HepG2 (cell line): ENCODE measurements around the gene SYT10. TPM values are rescaled to one million over a fixed set of nuclear protein-coding genes. Genes with fewer than 3 reads are reported as not detected.

Source experiments
- ATAC-seq: fragments of 200-7000 bp; cut with Tn5 transposase; 3 replicates; pipeline ENCODE4 v1.9.1; 2020; ENCODE audit warnings: mild to moderate bottlenecking, moderate library complexity
- BruUV-seq: library from RNA; stranded (reverse); fragments of 400-500 nt; replicated peaks from 2 replicates; lab custom pipeline; 2021; lab: Mats Ljungman, UMichigan
- CTCF ChIA-PET: fragments of 300-600 bp; formaldehyde crosslinking; extraction: SDS; loops from one replicate; lab custom pipeline; 2021; ENCODE audit warnings: low total read pairs, inconsistent platforms, low intra/inter-chr PET ratio; lab: Yijun Ruan, JAX
- POLR2A ChIA-PET: fragments of 350-600 bp; sonication (Branson Sonifier 250); formaldehyde crosslinking; loops from one replicate; lab custom pipeline; 2020; ENCODE audit warnings: antibody characterized with exemption, inconsistent platforms; lab: Yijun Ruan, JAX
- DNase-seq: peaks from one replicate; pipeline ENCODE4 v3.0.0-alpha.2; 2015; ENCODE audit warnings: low spot score
- FAIRE-seq: peaks from 3 replicates; lab custom pipeline; 2011; peaks lifted over from hg19 to GRCh38; lab: Jason Lieb, UNC
- H2AFZ ChIP-seq: one replicate; pipeline ENCODE4 v1.6.1; 2011; ENCODE audit warnings: low read length, inconsistent platforms
- H3K27ac ChIP-seq: fragments of 300-600 bp; 3 replicates; pipeline ENCODE4 v1.8.0; 2011; ENCODE audit warnings: mixed run types, mild to moderate bottlenecking, mixed read lengths, low read length, inconsistent platforms; ENCODE audit not compliant: insufficient read depth; ENCODE audit errors: extremely low read length
- H3K27me3 ChIP-seq, 2 experiments: fragments of 200-600 bp in 1 of 2; 2 replicates in 1 of 2; 3 replicates in 1 of 2; pipeline versions ENCODE4 v1.6.0 to v1.8.0; 2011; ENCODE audit warnings: low read length in 2 of 2, mild to moderate bottlenecking in 2 of 2, moderate library complexity in 2 of 2, inconsistent platforms in 1 of 2; ENCODE audit not compliant: insufficient read depth in 2 of 2, control insufficient read depth in 1 of 2
- H3K36me3 ChIP-seq, 2 experiments: fragments of 200-600 bp in 1 of 2; replicated peaks in 1 of 2; 2 replicates in 1 of 2; 3 replicates in 1 of 2; pipeline versions ENCODE4 v1.5.1 to v1.8.0; 2011; ENCODE audit warnings: low read length in 2 of 2, inconsistent platforms in 1 of 2; ENCODE audit not compliant: insufficient read depth in 2 of 2, control insufficient read depth in 1 of 2
- H3K4me1 ChIP-seq: 2 replicates; pipeline ENCODE4 v1.5.1; 2012; ENCODE audit warnings: low read length, inconsistent platforms; ENCODE audit not compliant: insufficient read depth
- H3K4me2 ChIP-seq: 2 replicates; pipeline ENCODE4 v1.6.0; 2011; ENCODE audit warnings: low read depth, low read length, inconsistent platforms
- H3K4me3 ChIP-seq, 3 experiments: fragments of 200-600 bp in 1 of 3; sonication (generic), shearing (Covaris generic) in 1 of 3; replicated peaks in 1 of 3; 2 replicates each; pipeline ENCODE4 v1.5.1; 2011 to 2016; ENCODE audit warnings: low read length in 3 of 3, inconsistent platforms in 2 of 3, low read depth in 2 of 3, mild to moderate bottlenecking in 2 of 3, control low read depth in 1 of 3, mixed read lengths in 1 of 3; ENCODE audit not compliant: insufficient read depth in 1 of 3
- H3K79me2 ChIP-seq: one replicate; pipeline ENCODE4 v1.6.1; 2011; ENCODE audit warnings: low read length, inconsistent platforms; ENCODE audit not compliant: insufficient read depth
- H3K9ac ChIP-seq: 2 replicates; pipeline ENCODE4 v1.6.0; 2011; ENCODE audit warnings: mild to moderate bottlenecking, low read depth, low read length, inconsistent platforms; ENCODE audit not compliant: insufficient read depth
- H3K9me3 ChIP-seq: 2 replicates; pipeline ENCODE4 v1.5.1; 2012; ENCODE audit warnings: mild to moderate bottlenecking, low read length
- H4K20me1 ChIP-seq: 2 replicates; pipeline ENCODE4 v1.6.0; 2011; ENCODE audit warnings: inconsistent platforms, mild to moderate bottlenecking, low read length, moderate library complexity; ENCODE audit not compliant: insufficient read depth
- CHD2 ChIP-seq: IDR thresholded peaks from 2 replicates; pipeline ENCODE4 v1.6.1; 2011; ENCODE audit warnings: low read depth, low read length, improper control_type of control experiment
- CREB1 ChIP-seq, 2 experiments: fragments of 450-650 bp in 1 of 2; IDR thresholded peaks; 2 replicates each; pipeline ENCODE4 v1.6.1; 2016 to 2017; ENCODE audit warnings: control low read depth in 1 of 2, mild to moderate bottlenecking in 1 of 2, missing compliant biosample characterization in 1 of 2, missing genetic modification characterization in 1 of 2
- GTF3A ChIP-seq: sonication (generic); formaldehyde crosslinking; conservative IDR thresholded peaks from 2 replicates; pipeline ENCODE4 v1.4.0; 2020; ENCODE audit warnings: mild to moderate bottlenecking, missing genetic modification reagents
- LCORL ChIP-seq, 2 experiments: fragments of 450-650 bp in 1 of 2; sonication (generic) in 1 of 2; formaldehyde crosslinking in 1 of 2; IDR thresholded peaks; 2 replicates each; pipeline versions ENCODE4 v1.5.0 to v1.6.1; 2017 to 2020; ENCODE audit warnings: antibody characterized with exemption in 1 of 2, missing genetic modification reagents in 1 of 2
- PCBP1 ChIP-seq: fragments of 200-400 bp; formaldehyde crosslinking; IDR thresholded peaks from 2 replicates; pipeline ENCODE4 v1.6.1; 2017; ENCODE audit warnings: mild to moderate bottlenecking, low read depth, low read length, borderline replicate concordance
- ZFAT ChIP-seq: sonication (generic); formaldehyde crosslinking; conservative IDR thresholded peaks from 2 replicates; pipeline ENCODE4 v1.8.1; 2023; ENCODE audit warnings: missing genetic modification reagents, inconsistent platforms
- ZNF432 ChIP-seq: sonication (generic); formaldehyde crosslinking; IDR thresholded peaks from 2 replicates; pipeline ENCODE4 v1.5.0; 2020; ENCODE audit warnings: missing genetic modification reagents, mild to moderate bottlenecking, borderline replicate concordance
- ZNF484 ChIP-seq: sonication (generic); formaldehyde crosslinking; IDR thresholded peaks from 2 replicates; pipeline ENCODE4 v1.5.1; 2020; ENCODE audit warnings: mild to moderate bottlenecking, low read depth, missing genetic modification reagents, borderline replicate concordance
- ZNF737 ChIP-seq: sonication (generic); formaldehyde crosslinking; IDR thresholded peaks from 2 replicates; pipeline ENCODE4 v1.5.0; 2020; ENCODE audit warnings: missing genetic modification reagents, mild to moderate bottlenecking, borderline replicate concordance
- WGBS: methylation state at CpG from one replicate; pipeline ENCODE4 v1.1.6; 2017; ENCODE audit warnings: low lambda C conversion rate; 5-methylcytosine and 5-hydroxymethylcytosine counted together
- in situ Hi-C: cut with HindIII; loops from 2 replicates; pipeline ENCODE4 v1.10.0; 2017; ENCODE audit warnings: low pct_unique_long_range_greater_than_20kb; ENCODE audit not compliant: extremely low pct_ligation_motif_present
- intact Hi-C: fragments of 100-400 bp; cut with micrococcal nuclease; formaldehyde crosslinking; loops from one replicate; pipeline ENCODE4 v1.10.0; 2022; ENCODE audit not compliant: unreplicated experiment
- polyA plus RNA-seq, 8 experiments: library from polyadenylated mRNA; depleted of rRNA in 3 of 8; stranded (reverse) in 7 of 8; unstranded in 1 of 8; fragments of >200 nt; fragmentation: Illumina TruSeq in 4 of 8; extraction: Trizol in 4 of 8; gene quantifications; 2 replicates each; pipeline versions ENCODE4 v1.2.1 to v1.2.3, GENCODE V29; 2011 to 2016; ENCODE audit warnings: low read depth in 4 of 8, missing spikeins in 1 of 8, mixed read lengths in 1 of 8; ENCODE audit not compliant: insufficient read depth in 1 of 8
- total RNA-seq, 5 experiments: library from RNA; depleted of rRNA; stranded (reverse); fragments of >200 nt; fragmentation: Illumina TruSeq; extraction: Trizol; gene quantifications; 2 replicates each; pipeline ENCODE4 v1.2.3, GENCODE V29; 2016; ENCODE audit warnings: low read depth in 1 of 5
- TF ChIP-seq, protein P1 (sequence below): sonication (generic); formaldehyde crosslinking; IDR thresholded peaks from 2 replicates; pipeline ENCODE4 v1.8.0; 2022; ENCODE audit warnings: mild to moderate bottlenecking, missing genetic modification reagents, moderate library complexity
- TF ChIP-seq, protein P2 (sequence below): sonication (generic); formaldehyde crosslinking; IDR thresholded peaks from 2 replicates; pipeline ENCODE4 v1.4.0; 2020; ENCODE audit warnings: missing genetic modification reagents
- TF ChIP-seq, protein P3 (sequence below): sonication (generic); formaldehyde crosslinking; IDR thresholded peaks from 2 replicates; pipeline ENCODE4 v1.4.0; 2020; ENCODE audit warnings: missing genetic modification reagents
- TF ChIP-seq, protein P4 (sequence below): sonication (generic); formaldehyde crosslinking; IDR thresholded peaks from 2 replicates; pipeline ENCODE4 v1.9.0; 2021; ENCODE audit warnings: mild to moderate bottlenecking, missing genetic modification reagents

Gene SYT10
- total and polyA plus RNA-seq, 2 of the 13 experiments (the other 11 are each of a cell fraction or from before 2014, with no cell fraction given) = not detected

DNA sequence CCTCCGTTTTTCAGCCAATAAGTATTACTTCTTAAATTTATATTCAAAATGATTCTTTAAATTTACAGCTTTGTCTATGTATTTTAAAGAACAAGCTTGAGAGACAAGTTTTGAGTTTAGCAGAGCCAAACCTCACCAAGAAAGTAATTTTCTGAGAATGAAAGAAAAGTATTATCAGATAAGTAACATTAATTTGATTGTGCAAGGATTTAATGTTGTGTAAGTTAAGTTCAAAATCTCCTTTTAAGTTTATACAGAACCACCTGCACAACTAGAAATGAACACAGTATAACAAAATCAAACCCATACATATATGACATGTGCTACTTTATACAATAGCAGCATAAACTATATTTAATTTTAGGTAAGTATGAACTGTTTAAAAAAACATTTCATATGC lies 63.5 kb downstream of the SYT10 start:
- H3K27ac ChIP-seq = no peak overlapping the region
- H4K20me1 ChIP-seq = no peaks in the 10 kb centered on the region
- no peak overlapping the region for H2AFZ ChIP-seq
- no peak overlapping the region for H3K9ac ChIP-seq
- BruUV-seq = no TSS peak
- DNase-seq = no peak
- intact Hi-C loops (no loop called here), in situ Hi-C loops (no loop called here)
- no peak for ATAC-seq
- no peaks in the 10 kb centered on the region for H3K27me3 ChIP-seq
- ChIA-PET POLR2A (no interaction called here), CTCF (no interaction called here)
- no peak overlapping the region for H3K4me2 ChIP-seq
- no peaks in the 10 kb centered on the region for H3K9me3 ChIP-seq
- FAIRE-seq = no peak
- no peak overlapping the region for H3K4me3 ChIP-seq
- no peaks in the 10 kb centered on the region for H3K79me2 ChIP-seq
- no peaks in the 10 kb centered on the region for H3K4me1 ChIP-seq
- WGBS = 7% methylated on average over 1 of the region's 1 CpG
- no peaks in the 10 kb centered on the region for H3K36me3 ChIP-seq
- TF ChIP-seq, protein P1, sequence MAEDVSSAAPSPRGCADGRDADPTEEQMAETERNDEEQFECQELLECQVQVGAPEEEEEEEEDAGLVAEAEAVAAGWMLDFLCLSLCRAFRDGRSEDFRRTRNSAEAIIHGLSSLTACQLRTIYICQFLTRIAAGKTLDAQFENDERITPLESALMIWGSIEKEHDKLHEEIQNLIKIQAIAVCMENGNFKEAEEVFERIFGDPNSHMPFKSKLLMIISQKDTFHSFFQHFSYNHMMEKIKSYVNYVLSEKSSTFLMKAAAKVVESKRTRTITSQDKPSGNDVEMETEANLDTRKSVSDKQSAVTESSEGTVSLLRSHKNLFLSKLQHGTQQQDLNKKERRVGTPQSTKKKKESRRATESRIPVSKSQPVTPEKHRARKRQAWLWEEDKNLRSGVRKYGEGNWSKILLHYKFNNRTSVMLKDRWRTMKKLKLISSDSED = no peak
- TF ChIP-seq, protein P2, sequence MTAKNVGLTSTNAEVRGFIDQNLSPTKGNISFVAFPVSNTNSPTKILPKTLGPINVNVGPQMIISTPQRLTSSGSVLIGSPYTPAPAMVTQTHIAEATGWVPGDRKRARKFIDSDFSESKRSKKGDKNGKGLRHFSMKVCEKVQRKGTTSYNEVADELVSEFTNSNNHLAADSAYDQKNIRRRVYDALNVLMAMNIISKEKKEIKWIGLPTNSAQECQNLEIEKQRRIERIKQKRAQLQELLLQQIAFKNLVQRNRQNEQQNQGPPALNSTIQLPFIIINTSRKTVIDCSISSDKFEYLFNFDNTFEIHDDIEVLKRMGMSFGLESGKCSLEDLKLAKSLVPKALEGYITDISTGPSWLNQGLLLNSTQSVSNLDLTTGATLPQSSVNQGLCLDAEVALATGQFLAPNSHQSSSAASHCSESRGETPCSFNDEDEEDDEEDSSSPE (CRISPR knock-in tag) = no peak
- TF ChIP-seq GTF3A (CRISPR knock-in tag) = no peak
- TF ChIP-seq CHD2 = no peak
- TF ChIP-seq, protein P3, sequence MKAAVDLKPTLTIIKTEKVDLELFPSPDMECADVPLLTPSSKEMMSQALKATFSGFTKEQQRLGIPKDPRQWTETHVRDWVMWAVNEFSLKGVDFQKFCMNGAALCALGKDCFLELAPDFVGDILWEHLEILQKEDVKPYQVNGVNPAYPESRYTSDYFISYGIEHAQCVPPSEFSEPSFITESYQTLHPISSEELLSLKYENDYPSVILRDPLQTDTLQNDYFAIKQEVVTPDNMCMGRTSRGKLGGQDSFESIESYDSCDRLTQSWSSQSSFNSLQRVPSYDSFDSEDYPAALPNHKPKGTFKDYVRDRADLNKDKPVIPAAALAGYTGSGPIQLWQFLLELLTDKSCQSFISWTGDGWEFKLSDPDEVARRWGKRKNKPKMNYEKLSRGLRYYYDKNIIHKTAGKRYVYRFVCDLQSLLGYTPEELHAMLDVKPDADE (CRISPR knock-in tag) = no peak
- no peak for TF ChIP-seq ZFAT (CRISPR knock-in tag)
- TF ChIP-seq ZNF432 (CRISPR knock-in tag) = no peak
- no peak for TF ChIP-seq ZNF484
- TF ChIP-seq CREB1 (IDR thresholded peaks at IDR 0.05) = no peak
- no peak for TF ChIP-seq CREB1 (CRISPR knock-in tag; IDR thresholded peaks at IDR 0.05)
- no peak for TF ChIP-seq ZNF737 (CRISPR knock-in tag)
- TF ChIP-seq, protein P4, sequence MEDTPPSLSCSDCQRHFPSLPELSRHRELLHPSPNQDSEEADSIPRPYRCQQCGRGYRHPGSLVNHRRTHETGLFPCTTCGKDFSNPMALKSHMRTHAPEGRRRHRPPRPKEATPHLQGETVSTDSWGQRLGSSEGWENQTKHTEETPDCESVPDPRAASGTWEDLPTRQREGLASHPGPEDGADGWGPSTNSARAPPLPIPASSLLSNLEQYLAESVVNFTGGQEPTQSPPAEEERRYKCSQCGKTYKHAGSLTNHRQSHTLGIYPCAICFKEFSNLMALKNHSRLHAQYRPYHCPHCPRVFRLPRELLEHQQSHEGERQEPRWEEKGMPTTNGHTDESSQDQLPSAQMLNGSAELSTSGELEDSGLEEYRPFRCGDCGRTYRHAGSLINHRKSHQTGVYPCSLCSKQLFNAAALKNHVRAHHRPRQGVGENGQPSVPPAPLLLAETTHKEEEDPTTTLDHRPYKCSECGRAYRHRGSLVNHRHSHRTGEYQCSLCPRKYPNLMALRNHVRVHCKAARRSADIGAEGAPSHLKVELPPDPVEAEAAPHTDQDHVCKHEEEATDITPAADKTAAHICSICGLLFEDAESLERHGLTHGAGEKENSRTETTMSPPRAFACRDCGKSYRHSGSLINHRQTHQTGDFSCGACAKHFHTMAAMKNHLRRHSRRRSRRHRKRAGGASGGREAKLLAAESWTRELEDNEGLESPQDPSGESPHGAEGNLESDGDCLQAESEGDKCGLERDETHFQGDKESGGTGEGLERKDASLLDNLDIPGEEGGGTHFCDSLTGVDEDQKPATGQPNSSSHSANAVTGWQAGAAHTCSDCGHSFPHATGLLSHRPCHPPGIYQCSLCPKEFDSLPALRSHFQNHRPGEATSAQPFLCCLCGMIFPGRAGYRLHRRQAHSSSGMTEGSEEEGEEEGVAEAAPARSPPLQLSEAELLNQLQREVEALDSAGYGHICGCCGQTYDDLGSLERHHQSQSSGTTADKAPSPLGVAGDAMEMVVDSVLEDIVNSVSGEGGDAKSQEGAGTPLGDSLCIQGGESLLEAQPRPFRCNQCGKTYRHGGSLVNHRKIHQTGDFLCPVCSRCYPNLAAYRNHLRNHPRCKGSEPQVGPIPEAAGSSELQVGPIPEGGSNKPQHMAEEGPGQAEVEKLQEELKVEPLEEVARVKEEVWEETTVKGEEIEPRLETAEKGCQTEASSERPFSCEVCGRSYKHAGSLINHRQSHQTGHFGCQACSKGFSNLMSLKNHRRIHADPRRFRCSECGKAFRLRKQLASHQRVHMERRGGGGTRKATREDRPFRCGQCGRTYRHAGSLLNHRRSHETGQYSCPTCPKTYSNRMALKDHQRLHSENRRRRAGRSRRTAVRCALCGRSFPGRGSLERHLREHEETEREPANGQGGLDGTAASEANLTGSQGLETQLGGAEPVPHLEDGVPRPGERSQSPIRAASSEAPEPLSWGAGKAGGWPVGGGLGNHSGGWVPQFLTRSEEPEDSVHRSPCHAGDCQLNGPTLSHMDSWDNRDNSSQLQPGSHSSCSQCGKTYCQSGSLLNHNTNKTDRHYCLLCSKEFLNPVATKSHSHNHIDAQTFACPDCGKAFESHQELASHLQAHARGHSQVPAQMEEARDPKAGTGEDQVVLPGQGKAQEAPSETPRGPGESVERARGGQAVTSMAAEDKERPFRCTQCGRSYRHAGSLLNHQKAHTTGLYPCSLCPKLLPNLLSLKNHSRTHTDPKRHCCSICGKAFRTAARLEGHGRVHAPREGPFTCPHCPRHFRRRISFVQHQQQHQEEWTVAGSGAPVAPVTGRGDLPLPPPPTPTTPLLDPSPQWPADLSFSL (CRISPR knock-in tag) = no peak
- no peak for TF ChIP-seq PCBP1
- no peak for TF ChIP-seq LCORL (IDR thresholded peaks at IDR 0.05)
- TF ChIP-seq LCORL (CRISPR knock-in tag; IDR thresholded peaks at IDR 0.05) = no peak
